VCaP (cell line): ENCODE results near the gene FLT4.

ENCODE experiments used
- H3K27ac ChIP-seq: fragments of 450-650 bp; 2 replicates; pipeline ENCODE4 v1.5.1; 2017
- TF ChIP-seq, protein P1 (sequence below): fragments of 450-650 bp; conservative IDR thresholded peaks from 2 replicates; pipeline ENCODE4 v1.5.1; 2017; ENCODE audit warnings: mild to moderate bottlenecking, moderate library complexity

FLT4 gene

DNA sequence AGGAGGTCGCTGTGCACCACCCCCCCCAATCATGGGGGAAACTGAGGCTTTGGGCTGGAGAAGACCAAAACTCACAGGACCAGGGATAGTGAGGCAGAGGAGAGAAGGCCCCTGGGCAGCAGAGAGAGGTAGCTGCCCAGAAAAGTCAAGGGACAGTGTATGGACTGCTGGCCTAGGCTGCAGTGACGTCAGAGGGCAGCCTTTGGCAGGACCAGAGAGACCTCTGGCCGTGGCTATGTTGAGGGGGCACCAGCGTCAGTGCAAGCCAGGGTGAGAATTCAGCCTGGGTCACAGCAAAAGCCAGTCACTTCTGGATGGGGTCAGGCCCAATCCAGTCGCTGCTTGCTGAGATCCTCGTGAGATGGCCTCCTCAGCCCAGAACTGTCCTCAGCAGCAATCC, 26.5 kb downstream of the FLT4 start:
- no peak overlapping the region for H3K27ac ChIP-seq
- TF ChIP-seq, protein P1, sequence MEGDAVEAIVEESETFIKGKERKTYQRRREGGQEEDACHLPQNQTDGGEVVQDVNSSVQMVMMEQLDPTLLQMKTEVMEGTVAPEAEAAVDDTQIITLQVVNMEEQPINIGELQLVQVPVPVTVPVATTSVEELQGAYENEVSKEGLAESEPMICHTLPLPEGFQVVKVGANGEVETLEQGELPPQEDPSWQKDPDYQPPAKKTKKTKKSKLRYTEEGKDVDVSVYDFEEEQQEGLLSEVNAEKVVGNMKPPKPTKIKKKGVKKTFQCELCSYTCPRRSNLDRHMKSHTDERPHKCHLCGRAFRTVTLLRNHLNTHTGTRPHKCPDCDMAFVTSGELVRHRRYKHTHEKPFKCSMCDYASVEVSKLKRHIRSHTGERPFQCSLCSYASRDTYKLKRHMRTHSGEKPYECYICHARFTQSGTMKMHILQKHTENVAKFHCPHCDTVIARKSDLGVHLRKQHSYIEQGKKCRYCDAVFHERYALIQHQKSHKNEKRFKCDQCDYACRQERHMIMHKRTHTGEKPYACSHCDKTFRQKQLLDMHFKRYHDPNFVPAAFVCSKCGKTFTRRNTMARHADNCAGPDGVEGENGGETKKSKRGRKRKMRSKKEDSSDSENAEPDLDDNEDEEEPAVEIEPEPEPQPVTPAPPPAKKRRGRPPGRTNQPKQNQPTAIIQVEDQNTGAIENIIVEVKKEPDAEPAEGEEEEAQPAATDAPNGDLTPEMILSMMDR = no peak

DNA sequence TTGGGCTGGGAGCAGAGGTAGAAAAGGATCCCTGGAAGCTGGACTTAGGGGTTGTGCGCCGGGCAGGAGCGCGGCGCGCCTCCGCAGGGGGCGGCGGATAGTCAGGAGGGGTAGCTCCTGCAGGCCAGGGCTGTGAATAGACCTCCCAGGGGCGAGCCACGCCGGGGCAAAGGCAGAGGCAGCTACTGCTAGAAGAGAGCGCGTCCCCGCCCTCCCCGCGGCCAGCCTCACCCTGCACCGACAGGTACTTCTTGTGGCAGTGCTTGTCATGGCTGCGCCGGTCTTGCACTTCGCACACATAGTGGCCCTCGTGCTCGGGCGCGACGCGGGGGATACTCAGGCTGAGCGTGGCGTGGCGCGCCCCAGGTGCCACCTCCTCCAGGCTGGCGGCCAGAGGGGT, 28.1 kb downstream of the FLT4 start:
- TF ChIP-seq, protein P1 = no peak
- H3K27ac ChIP-seq = no peak overlapping the region

DNA sequence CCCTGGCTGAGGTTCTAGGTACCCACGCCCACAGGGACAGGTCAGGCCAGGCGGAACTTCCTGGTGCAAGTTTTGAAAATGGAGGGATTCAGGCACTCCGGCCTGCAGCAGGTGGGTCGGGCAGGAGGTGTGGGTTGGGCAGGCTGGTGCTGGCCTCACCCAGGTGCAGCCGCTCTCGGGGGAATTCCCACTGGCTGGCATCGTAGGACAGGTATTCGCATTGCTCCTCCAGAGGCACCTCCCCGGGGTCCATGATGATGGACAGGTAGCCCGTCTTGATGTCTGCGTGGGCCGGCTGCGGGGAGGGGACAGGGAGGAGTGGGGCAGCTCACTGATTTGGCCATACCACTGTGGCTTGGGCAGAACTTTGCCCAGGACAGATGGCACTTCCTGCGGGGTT, 29.4 kb downstream of the FLT4 start:
- TF ChIP-seq, protein P1 = no peak
- no peak overlapping the region for H3K27ac ChIP-seq

DNA sequence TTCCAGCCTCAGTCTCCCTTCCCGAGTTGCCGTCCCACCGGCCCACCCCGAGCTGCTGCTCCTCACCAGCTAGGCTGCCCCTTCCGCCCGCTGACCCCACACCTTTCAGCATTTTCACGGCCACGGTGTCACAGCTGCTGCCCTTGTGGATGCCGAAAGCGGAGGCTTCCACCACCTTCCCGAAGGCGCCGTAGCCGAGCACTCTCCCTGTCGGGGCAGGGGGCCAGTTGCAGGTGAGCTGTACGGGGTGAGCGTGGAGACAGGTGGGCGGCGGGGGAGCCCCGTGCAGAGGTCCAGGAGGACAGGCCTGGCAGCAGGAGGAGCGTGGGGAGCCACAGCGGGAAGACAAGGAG, 29.9 kb downstream of the FLT4 start:
- TF ChIP-seq, protein P1 = no peak
- no peak overlapping the region for H3K27ac ChIP-seq

DNA sequence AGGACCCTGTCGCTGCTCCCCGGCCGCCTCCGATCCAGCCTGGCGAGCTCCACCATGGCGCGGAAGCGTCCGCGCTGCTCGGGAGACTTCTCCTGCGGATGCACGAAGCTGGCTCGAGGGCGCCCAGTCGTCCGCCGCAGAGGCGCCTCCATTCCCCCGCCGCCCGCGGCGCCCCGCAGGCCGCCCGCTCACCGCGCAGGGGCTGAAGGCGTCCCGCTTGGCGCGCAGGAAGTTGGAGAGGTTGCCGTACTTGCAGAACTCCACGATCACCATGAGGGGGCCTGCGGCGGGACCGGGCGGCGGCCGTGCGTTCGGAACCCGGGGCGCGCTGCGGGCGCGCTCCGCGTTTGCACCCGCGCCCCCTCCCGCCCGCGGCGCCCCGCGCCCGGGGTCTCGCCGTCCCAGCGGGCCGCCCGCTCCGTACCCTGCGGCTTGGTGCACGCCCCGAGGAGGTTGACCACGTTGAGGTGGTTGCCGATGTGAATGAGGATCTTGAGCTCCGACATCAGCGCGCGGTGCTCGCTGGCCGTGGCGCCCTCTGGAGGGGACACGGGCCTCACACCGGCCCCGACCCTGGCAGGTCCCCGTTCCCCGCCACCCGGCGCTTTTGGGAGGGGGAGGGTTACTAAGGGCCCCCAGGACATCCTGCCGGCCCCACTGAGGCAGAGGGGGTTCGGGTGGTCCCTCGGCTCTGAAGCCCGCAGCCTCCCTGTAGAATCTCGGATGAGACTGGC, 30.4 kb downstream of the FLT4 start:
- TF ChIP-seq, protein P1 = peak; percentile 92
- H3K27ac ChIP-seq = peak overlapping the region; percentile 73

DNA sequence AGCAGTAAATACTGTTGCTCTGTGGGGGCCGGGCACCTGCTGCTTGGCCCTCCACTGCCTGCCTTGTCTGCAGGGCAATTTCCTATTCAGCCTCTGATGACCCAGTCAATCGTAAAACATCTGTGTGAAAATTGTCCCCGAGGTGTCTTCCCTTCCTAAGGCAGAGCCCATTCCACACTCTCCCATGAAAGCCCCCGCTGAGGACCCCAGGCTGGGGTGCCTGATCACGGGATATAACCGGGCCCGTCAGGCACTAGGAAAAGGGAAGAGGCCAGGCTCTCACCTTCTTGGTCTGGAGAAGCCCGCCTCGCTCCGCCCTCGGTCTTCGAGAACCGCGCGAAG, 30.9 kb downstream of the FLT4 start:
- peak overlapping the region; percentile 73 for H3K27ac ChIP-seq
- TF ChIP-seq, protein P1 = no peak

DNA sequence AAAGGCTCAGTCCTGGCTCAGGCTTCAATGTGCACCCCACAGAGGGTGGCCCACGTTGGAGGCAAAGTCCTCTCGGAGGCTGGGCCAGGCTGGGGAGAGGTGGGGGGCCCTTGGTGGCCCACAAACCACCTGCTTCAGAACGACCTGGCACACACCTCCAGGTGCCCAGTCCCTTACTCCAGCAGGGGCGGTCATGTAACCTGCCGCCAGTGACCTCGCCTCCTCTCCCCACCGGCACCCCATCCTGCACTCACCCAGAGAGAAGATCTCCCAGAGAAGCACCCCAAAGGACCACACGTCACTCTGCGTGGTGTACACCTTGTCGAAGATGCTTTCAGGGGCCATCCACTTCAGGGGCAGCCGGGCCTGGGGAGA, 35.6 kb downstream of the FLT4 start:
- TF ChIP-seq, protein P1 = no peak
- no peak overlapping the region for H3K27ac ChIP-seq
